NB4 (cell line): ENCODE data around the gene GARRE1.

ENCODE experiments used
- DNase-seq: peaks from one replicate; pipeline ENCODE4 v3.0.0; 2010; ENCODE audit warnings: low read depth
- H3K4me3 ChIP-seq: one replicate; pipeline ENCODE4 v1.5.1; 2011; ENCODE audit warnings: mild to moderate bottlenecking, low read depth, low read length, moderate library complexity
- CTCF ChIP-seq: IDR thresholded peaks from one replicate; pipeline ENCODE4 v1.5.1; 2012; ENCODE audit warnings: low read depth, low read length
- MAX ChIP-seq: IDR thresholded peaks from 2 replicates; pipeline ENCODE4 v1.6.1; 2011; ENCODE audit warnings: low read depth, low read length
- MYC ChIP-seq: IDR thresholded peaks from 2 replicates; pipeline ENCODE4 v1.6.1; 2011; ENCODE audit warnings: low read depth, low read length
- POLR2A ChIP-seq: IDR thresholded peaks from 2 replicates; pipeline ENCODE4 v1.6.1; 2011; ENCODE audit warnings: mild to moderate bottlenecking; ENCODE audit not compliant: insufficient read length; ENCODE audit errors: extremely low read depth

GARRE1 gene

GRCh38 chr19:34222386-34222785 is 32.0 kb upstream of the GARRE1 start:
- TF ChIP-seq MYC (no peak), POLR2A (no peak), CTCF (no peak), MAX (no peak)
- DNase-seq, result no peak
- H3K4me3 ChIP-seq, result no peak overlapping the region

- H3K4me3 ChIP-seq, result no peak overlapping the region
- DNase-seq, result peak; percentile 11
- TF ChIP-seq POLR2A, result no peak
- TF ChIP-seq CTCF, result no peak
- no peak for TF ChIP-seq MYC
- no peak for TF ChIP-seq MAX
Observed at GRCh38 chr19:34224996-34225658, 29.2 kb upstream of the GARRE1 start.

GRCh38 chr19:34225659-34226015 is 28.7 kb upstream of the GARRE1 start:
- DNase-seq, result no peak
- H3K4me3 ChIP-seq, result no peak overlapping the region
- no peak for TF ChIP-seq MAX
- TF ChIP-seq MYC, result no peak
- no peak for TF ChIP-seq CTCF
- TF ChIP-seq POLR2A, result no peak

- no peak overlapping the region for H3K4me3 ChIP-seq
- DNase-seq, result no peak
Observed at GRCh38 chr19:34226036-34226435, 28.3 kb upstream of the GARRE1 start.

GRCh38 chr19:34228347-34228746 is 26.0 kb upstream of the GARRE1 start:
- DNase-seq, result no peak

More at GRCh38 chr19:34226036-34226435, 28.3 kb upstream of the GARRE1 start:
- TF ChIP-seq CTCF, result no peak
- no peak for TF ChIP-seq MAX
- no peak for TF ChIP-seq MYC
- TF ChIP-seq POLR2A, result no peak

More at GRCh38 chr19:34228347-34228746, 26.0 kb upstream of the GARRE1 start:
- H3K4me3 ChIP-seq, result no peak overlapping the region
- TF ChIP-seq POLR2A, result no peak
- no peak for TF ChIP-seq MAX
- TF ChIP-seq CTCF, result no peak
- no peak for TF ChIP-seq MYC
